A673 (cell line): ENCODE data around the gene YDJC.

Experiments
- EZH2 ChIP-seq: fragments of 200-600 bp; sonication (generic); IDR thresholded peaks from 2 replicates; pipeline ENCODE4 v1.6.1; 2017; ENCODE audit warnings: borderline replicate concordance, low read depth, mild to moderate bottlenecking, mixed read lengths, antibody characterized with exemption, low read length; ENCODE audit not compliant: poor library complexity, severe bottlenecking
- TF ChIP-seq, protein P1 (sequence below): fragments of 300-800, 200-600 bp; sonication (generic); conservative IDR thresholded peaks from 2 replicates; pipeline ENCODE4 v1.5.1; 2017; ENCODE audit warnings: low read depth, mild to moderate bottlenecking, antibody characterized with exemption, low read length, moderate library complexity, mixed read lengths

DNA sequence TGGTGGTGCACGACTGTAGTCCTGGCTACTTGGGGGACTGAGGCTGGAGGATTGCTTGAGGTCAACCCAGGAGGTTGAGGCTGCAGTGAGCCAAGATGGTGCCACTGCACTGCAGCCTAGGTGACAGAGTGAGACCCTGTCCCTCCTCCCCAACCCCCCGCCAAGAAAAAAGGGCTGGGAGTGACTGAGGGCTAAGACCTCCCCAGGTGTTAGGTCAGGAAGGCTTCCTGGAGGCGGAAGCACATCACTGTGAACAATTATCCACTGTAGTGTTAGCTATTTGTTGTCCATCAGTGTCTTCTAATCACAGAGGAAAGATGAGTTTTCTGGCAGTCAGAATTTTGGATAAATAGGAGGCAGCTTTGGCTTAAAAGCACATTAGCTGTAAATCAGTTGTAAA lies 8.8 kb downstream of the YDJC start:
- TF ChIP-seq, protein P1, sequence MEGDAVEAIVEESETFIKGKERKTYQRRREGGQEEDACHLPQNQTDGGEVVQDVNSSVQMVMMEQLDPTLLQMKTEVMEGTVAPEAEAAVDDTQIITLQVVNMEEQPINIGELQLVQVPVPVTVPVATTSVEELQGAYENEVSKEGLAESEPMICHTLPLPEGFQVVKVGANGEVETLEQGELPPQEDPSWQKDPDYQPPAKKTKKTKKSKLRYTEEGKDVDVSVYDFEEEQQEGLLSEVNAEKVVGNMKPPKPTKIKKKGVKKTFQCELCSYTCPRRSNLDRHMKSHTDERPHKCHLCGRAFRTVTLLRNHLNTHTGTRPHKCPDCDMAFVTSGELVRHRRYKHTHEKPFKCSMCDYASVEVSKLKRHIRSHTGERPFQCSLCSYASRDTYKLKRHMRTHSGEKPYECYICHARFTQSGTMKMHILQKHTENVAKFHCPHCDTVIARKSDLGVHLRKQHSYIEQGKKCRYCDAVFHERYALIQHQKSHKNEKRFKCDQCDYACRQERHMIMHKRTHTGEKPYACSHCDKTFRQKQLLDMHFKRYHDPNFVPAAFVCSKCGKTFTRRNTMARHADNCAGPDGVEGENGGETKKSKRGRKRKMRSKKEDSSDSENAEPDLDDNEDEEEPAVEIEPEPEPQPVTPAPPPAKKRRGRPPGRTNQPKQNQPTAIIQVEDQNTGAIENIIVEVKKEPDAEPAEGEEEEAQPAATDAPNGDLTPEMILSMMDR, result no peak
- TF ChIP-seq EZH2, result no peak
